Body of pancreas (tissue), 4 donors: Measurements from ENCODE around the gene DNAJB6. TPM values are rescaled to one million over a fixed set of nuclear protein-coding genes. Genes with fewer than 3 reads are reported as not detected.

Experiments used
- ATAC-seq: fragments of 150-250 bp; one replicate; pipeline ENCODE4 v1.9.1; 2016
- DNase-seq, 4 donors: peaks; one replicate each; pipeline ENCODE4 v3.0.0-alpha.2; 2019
- H3K27ac ChIP-seq, 4 donors: fragments of 200-600 bp; sonication (generic); 1 replicate in 3 of 4; 2 replicates in 1 of 4; pipeline versions ENCODE4 v1.5.1 to v1.6.1; 2016 to 2019; ENCODE audit warnings: mild to moderate bottlenecking in 1 of 4, mixed read lengths in 1 of 4, moderate library complexity in 1 of 4
- H3K27me3 ChIP-seq, 2 donors: fragments of 200-600 bp; sonication (generic); one replicate each; pipeline ENCODE4 v1.6.0; 2016; ENCODE audit warnings: mild to moderate bottlenecking in 1 of 2
- H3K36me3 ChIP-seq, 2 donors: fragments of 200-600 bp; sonication (generic); replicated peaks in 1 of 2; 2 replicates each; pipeline ENCODE4 v1.5.1; 2016; ENCODE audit warnings: low read depth in 2 of 2; ENCODE audit not compliant: insufficient read depth in 1 of 2
- H3K4me1 ChIP-seq: fragments of 200-600 bp; sonication (generic); one replicate; pipeline ENCODE4 v1.6.0; 2016
- H3K4me3 ChIP-seq, 2 donors: fragments of 200-600 bp; sonication (generic); 1 replicate in 1 of 2; 2 replicates in 1 of 2; pipeline ENCODE4 v1.5.1; 2016 to 2019
- H3K9me3 ChIP-seq, 3 donors: fragments of 200-600 bp; sonication (generic); 1 replicate in 2 of 3; 2 replicates in 1 of 3; pipeline ENCODE4 v1.5.1; 2016
- POLR2A ChIP-seq, 3 donors: fragments of 450-650 bp; IDR thresholded peaks; one replicate each; pipeline ENCODE4 v1.6.1; 2016; ENCODE audit warnings: antibody characterized with exemption in 3 of 3, mild to moderate bottlenecking in 2 of 3
- WGBS, 2 donors: methylation state at CpG; one replicate each; pipeline ENCODE4 v1.1.5; 2017; 5-methylcytosine and 5-hydroxymethylcytosine counted together
- intact Hi-C: fragments of 100-400 bp; cut with DNase I; formaldehyde crosslinking; loops from one replicate; pipeline ENCODE4 v1.15.1; 2023
- total RNA-seq, 2 donors: library from RNA; depleted of rRNA; stranded (reverse); fragments of >200 nt; gene quantifications; one replicate each; pipeline ENCODE4 v1.1.0, GENCODE V29; 2016
- TF ChIP-seq, protein P1 (sequence below), 7 experiments: fragments of 450-650 bp in 4 of 7; fragments of 200-600 bp in 3 of 7; sonication (generic) in 3 of 7; IDR thresholded peaks; one replicate each; pipeline ENCODE4 v1.5.1; 2016 to 2019; ENCODE audit warnings: antibody characterized with exemption in 7 of 7

DNAJB6 gene
- total RNA-seq, 2 donors from 2014 or later = 26.5 to 32.0 TPM

DNA sequence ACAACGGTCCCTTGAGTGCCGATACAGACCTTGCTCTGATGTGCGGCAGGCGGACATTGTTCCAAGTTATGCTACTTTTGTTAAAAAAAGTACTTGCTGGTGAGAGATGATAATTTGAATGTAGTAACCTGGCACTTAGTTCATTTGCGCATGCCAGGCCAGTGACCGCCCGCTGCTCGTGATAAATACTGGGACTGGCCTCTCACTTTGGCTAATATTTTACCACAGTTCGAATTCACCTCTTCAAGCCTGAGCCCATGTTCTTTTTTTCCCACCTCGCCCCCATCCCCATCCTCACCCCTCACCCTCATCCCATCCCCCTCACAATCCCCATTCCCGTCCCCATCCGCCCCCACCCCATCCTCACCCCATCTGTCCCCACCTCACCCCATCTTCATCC lies 126.4 kb downstream of the DNAJB6 start:
- 22 to 30% methylated on average over 10 to 12 of the region's 12 CpGs for WGBS, 2 donors
- Histone ChIP-seq H3K27ac (no peak overlapping the region), H3K27me3 (peaks cover 8 to 14% of the 10 kb centered on the region in 2 donors), H3K36me3 (no peaks in the 10 kb centered on the region), H3K4me3 (no peak overlapping the region), H3K9me3 (no peaks in the 10 kb centered on the region), H3K4me1 (no peaks in the 10 kb centered on the region)
- ATAC-seq = no peak
- intact Hi-C loops = no loop called here
- peak in 2 of 4 donors; percentile 35 to 42 for DNase-seq
- TF ChIP-seq POLR2A (IDR thresholded peaks at IDR 0.05) = no peak
- TF ChIP-seq, protein P1, sequence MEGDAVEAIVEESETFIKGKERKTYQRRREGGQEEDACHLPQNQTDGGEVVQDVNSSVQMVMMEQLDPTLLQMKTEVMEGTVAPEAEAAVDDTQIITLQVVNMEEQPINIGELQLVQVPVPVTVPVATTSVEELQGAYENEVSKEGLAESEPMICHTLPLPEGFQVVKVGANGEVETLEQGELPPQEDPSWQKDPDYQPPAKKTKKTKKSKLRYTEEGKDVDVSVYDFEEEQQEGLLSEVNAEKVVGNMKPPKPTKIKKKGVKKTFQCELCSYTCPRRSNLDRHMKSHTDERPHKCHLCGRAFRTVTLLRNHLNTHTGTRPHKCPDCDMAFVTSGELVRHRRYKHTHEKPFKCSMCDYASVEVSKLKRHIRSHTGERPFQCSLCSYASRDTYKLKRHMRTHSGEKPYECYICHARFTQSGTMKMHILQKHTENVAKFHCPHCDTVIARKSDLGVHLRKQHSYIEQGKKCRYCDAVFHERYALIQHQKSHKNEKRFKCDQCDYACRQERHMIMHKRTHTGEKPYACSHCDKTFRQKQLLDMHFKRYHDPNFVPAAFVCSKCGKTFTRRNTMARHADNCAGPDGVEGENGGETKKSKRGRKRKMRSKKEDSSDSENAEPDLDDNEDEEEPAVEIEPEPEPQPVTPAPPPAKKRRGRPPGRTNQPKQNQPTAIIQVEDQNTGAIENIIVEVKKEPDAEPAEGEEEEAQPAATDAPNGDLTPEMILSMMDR (IDR thresholded peaks at IDR 0.05) = no peak

DNA sequence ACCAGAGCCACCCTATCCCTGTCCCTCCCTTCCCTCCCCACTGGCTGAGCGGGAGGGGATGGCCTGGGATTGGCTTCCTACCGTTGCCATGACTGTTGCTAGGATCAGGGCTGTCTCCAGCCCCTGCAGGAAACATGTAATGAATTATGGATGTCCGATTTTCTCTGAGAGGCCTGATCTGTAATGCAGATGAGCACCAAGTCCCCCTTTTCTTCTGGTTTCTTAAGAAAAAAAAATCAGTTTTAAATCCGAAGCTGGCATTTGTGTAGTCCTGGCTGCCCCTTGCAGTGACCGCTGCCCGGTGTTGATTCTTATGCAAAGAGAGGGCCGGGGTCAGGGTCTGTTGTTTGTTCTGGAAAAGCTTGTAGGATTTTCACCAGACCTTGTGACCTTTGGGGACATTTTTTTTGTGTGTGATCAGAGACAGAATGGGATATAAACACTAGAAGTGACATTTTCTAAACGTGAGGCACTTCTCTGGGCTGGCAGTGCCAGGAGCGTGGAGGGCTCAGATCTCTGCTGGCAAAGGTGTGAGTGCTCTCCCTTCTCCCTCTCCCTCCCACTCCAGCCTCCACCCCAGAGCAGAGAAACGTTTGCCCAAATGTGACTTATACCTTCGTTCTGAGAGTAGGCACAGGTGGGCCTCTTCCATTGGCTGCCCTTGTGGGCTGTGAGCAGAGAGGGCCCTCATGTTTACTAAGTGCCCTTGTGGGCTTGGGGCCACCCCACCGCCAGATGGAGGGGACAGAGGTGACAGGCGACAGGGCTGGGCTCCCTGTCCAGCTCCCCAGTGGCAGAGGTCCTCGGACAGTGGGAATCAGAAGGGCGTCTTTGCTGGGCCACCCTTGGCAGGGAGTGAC lies 127.5 kb downstream of the DNAJB6 start:
- intact Hi-C loops = no loop called here
- no peaks in the 10 kb centered on the region for H3K36me3 ChIP-seq
- no peak for ATAC-seq
- H3K4me1 ChIP-seq = no peaks in the 10 kb centered on the region
- no peak overlapping the region for H3K4me3 ChIP-seq
- no peaks in the 10 kb centered on the region for H3K9me3 ChIP-seq
- peaks cover 8 to 14% of the 10 kb centered on the region in 2 donors for H3K27me3 ChIP-seq
- no peak for TF ChIP-seq POLR2A (IDR thresholded peaks at IDR 0.05)
- TF ChIP-seq, protein P1 (IDR thresholded peaks at IDR 0.05) = no peak
- WGBS, 2 donors = 47 to 48% methylated on average over 14 to 15 of the region's 15 CpGs
- no peak for DNase-seq
- H3K27ac ChIP-seq = no peak overlapping the region

DNA sequence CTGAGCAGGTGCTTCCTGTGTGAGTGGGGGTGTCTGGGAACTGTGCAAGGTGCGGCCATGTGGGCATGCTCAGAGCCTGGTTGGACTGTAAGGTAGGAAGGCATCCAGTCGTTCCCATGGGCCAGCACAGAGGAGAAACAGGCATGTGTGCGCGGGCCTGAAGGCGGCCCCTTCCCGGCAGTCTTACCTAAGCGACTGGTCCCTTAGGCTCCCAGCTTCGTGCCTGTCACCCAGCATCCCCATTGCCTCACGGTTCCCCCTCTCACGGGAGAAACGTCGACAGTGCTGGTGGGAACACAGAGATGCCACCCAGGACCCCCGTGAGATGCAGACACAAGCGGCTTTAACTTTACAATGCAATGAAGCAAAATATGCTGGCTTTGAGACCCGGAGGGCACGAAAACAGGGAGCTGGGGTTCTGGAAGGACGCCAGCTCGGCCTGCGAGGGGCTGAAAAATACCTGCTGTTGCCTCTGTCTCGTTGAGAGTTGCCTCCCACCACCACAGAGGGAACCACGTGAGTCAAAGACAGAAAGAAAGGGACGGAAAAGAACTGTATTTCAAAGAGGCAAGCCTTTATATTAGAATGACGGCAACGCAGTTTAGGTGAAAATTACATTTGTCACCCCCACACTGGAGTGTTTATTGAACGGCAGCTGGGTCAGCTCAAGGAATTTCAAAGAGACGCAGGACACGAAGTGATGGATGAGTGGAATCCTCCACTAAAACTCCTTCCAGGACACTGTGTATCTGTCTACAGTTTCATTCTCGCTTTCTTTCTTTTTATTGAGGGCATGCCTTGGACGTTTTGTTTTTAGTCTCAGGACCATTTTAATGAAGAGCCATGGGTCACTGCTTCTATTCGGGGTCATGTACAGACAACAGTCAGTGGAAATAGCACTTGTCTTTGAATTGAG lies 128.4 kb downstream of the DNAJB6 start:
- 42 to 47% methylated on average over 23 to 30 of the region's 30 CpGs for WGBS, 2 donors
- Histone ChIP-seq H3K9me3 (no peaks in the 10 kb centered on the region), H3K27ac (no peak overlapping the region), H3K4me3 (no peak overlapping the region), H3K27me3 (peaks cover 8 to 14% of the 10 kb centered on the region in 2 donors), H3K4me1 (no peaks in the 10 kb centered on the region), H3K36me3 (no peaks in the 10 kb centered on the region)
- ATAC-seq = no peak
- intact Hi-C loops = no loop called here
- no peak for DNase-seq
- TF ChIP-seq, protein P1 (IDR thresholded peaks at IDR 0.05) = no peak
- TF ChIP-seq POLR2A (IDR thresholded peaks at IDR 0.05) = no peak

DNA sequence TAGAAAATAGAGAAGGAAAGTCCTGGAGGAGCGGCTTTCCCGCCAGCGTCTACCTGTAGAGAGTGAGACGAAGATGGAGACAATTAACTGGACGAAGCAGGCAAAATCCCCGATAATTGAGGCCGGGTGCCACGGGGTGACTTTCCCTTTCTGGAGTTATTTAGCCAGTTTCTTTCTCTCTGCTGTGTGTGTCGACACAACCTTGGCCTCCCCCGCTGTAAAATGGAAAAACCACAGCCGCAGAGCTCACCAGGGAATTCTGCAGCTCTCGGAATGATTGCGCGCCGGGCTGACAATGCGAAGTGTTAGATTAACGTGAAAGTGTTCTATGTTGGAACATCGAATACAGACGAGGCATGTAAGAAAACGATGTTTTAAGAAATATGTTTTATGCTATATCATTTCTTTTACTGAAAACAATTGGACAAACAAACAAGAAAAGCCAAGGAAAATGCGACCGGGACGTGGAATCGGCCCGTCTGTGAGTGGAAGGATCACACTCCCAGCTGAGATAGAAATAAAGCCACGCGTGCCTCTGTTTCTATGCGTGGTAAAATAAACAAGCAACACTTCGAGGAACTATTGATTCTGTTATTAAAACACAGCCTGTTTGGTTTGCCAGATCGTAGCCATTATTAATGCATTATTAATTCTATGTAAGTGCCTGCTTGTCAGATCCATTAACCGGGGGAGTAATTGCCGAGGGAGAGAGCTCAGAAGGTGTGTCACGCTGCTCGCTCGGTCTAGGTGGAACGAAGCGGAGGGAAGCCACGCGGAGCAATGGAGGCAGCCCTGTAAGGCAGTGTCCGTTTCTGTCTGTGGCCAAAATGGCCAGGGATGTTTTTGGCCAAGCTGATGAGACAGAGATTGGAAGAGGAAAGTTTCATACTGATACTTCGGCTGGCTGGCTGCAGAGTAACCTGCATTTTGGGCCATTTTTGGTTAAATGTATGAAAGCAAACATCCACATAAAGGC lies 129.4 kb downstream of the DNAJB6 start:
- no peak overlapping the region for H3K4me3 ChIP-seq
- WGBS, 2 donors = 44 to 48% methylated on average over 41 of the region's 41 CpGs

More for the DNA sequence above, 129.4 kb downstream of the DNAJB6 start:
- Histone ChIP-seq H3K9me3 (no peaks in the 10 kb centered on the region), H3K27me3 (peaks cover 8 to 14% of the 10 kb centered on the region in 2 donors), H3K4me1 (no peaks in the 10 kb centered on the region), H3K27ac (no peak overlapping the region), H3K36me3 (no peaks in the 10 kb centered on the region)
- DNase-seq (no peak), ATAC-seq (no peak)
- intact Hi-C loops = no loop called here
- no peak for TF ChIP-seq POLR2A (IDR thresholded peaks at IDR 0.05)
- TF ChIP-seq, protein P1 (IDR thresholded peaks at IDR 0.05) = no peak
